ENCODE data around the gene RAB31. TPM values are rescaled to one million over a fixed set of nuclear protein-coding genes. Genes with fewer than 3 reads are reported as not detected.

The RAB31 gene
- total and polyA plus RNA-seq, 4 donors: 21.5 to 114 (median 49.5) TPM

DNA sequence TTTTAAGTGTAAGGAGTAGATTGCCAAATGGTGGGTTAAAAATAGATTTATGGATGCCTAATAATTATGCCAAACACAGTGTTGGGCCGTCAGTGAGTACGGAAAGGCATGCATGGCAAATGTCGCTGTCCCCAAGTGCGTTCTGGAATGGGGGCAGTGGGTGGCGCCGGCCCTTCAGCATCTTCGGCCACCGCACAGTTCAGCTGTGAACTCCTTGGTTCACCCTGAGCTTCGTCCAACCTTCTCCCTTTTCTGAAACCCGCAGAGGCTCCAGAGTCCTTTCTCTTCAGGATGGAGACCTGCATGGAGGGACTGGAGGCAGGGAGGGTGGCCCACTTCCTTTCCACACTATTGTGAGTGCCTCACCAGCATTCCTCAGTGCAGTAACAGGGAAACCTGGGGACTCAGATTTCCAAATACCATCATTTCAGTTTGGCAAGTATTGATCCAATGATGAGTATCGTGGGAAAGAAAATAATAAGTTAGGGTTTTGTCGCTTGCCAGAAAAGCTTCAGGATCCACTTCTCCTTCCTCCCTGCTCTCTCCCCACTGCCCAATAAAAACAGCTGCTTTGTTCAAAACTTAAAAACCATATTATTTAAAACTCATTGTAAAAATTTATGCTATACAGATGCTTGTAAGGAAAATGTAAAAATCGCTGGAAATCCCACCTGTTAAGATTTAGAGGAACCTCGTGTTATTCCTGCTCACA, 103.0 kb downstream of the RAB31 start:
- TF ChIP-seq, protein P1, sequence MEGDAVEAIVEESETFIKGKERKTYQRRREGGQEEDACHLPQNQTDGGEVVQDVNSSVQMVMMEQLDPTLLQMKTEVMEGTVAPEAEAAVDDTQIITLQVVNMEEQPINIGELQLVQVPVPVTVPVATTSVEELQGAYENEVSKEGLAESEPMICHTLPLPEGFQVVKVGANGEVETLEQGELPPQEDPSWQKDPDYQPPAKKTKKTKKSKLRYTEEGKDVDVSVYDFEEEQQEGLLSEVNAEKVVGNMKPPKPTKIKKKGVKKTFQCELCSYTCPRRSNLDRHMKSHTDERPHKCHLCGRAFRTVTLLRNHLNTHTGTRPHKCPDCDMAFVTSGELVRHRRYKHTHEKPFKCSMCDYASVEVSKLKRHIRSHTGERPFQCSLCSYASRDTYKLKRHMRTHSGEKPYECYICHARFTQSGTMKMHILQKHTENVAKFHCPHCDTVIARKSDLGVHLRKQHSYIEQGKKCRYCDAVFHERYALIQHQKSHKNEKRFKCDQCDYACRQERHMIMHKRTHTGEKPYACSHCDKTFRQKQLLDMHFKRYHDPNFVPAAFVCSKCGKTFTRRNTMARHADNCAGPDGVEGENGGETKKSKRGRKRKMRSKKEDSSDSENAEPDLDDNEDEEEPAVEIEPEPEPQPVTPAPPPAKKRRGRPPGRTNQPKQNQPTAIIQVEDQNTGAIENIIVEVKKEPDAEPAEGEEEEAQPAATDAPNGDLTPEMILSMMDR (IDR thresholded peaks at IDR 0.05; ENCODE audit: control extremely low read depth, extremely low read depth): no peak
- H3K9me3 ChIP-seq (ENCODE audit: control insufficient read depth in 4 of 4, insufficient read depth in 3 of 4, low read length in 3 of 4): no peaks in the 10 kb centered on the region
- ATAC-seq (ENCODE audit: insufficient read depth, low FRiP score) (no peak), DNase-seq (no peak)
- no peaks in the 10 kb centered on the region for H3K27me3 ChIP-seq (ENCODE audit: control insufficient read depth in 3 of 3, insufficient read depth in 3 of 3, low read length in 2 of 3)
- H3K4me3 ChIP-seq: no peak overlapping the region
- no peak overlapping the region for H3K27ac ChIP-seq (ENCODE audit: low read depth in 1 of 2, low read length in 1 of 2)
- WGBS, 2 donors: 92 to 95% methylated on average over 14 of the region's 14 CpGs
- H3K36me3 ChIP-seq (ENCODE audit: control insufficient read depth in 4 of 4, insufficient read depth in 4 of 4, low read length in 4 of 4): peaks cover 0 to 2% (median 0%) of the 10 kb centered on the region in 4 donors
- H3K4me1 ChIP-seq (ENCODE audit: control insufficient read depth in 5 of 5, insufficient read depth in 5 of 5, low read length in 5 of 5): peaks cover 6 to 15% (median 10%) of the 10 kb centered on the region in 5 donors
- H3K9ac ChIP-seq (ENCODE audit: insufficient read depth in 1 of 2, low read length in 2 of 2): no peak overlapping the region

DNA sequence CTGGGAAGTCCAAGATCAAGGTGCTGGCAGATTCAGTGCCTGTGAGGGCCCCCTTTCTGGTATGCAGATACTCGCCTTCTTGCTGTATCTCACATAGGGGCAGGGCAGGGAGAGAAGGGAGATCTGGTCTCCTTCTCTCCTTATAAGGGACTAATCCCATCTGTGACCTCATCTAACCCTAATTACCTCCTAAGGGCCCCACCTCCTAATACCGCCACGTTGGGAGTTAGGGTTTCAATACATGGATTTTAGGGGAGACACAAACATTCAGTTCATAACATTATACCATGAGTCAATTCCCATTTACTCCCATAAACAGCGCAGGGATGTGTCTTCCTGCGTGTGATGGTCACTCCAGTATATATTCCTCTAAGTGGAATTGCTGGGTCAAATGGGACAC, 103.9 kb downstream of the RAB31 start:
- no peak overlapping the region for H3K27ac ChIP-seq (ENCODE audit: low read depth in 1 of 2, low read length in 1 of 2)
- H3K4me1 ChIP-seq (ENCODE audit: control insufficient read depth in 5 of 5, insufficient read depth in 5 of 5, low read length in 5 of 5): peaks cover 6 to 15% (median 11%) of the 10 kb centered on the region in 5 donors
- ATAC-seq (ENCODE audit: insufficient read depth, low FRiP score) (no peak), DNase-seq (no peak)
- no peak overlapping the region for H3K4me3 ChIP-seq
- H3K27me3 ChIP-seq (ENCODE audit: control insufficient read depth in 3 of 3, insufficient read depth in 3 of 3, low read length in 2 of 3): no peaks in the 10 kb centered on the region
- no peak overlapping the region for H3K9ac ChIP-seq (ENCODE audit: insufficient read depth in 1 of 2, low read length in 2 of 2)
- 70 to 71% methylated on average over 5 of the region's 5 CpGs for WGBS, 2 donors
- H3K36me3 ChIP-seq (ENCODE audit: control insufficient read depth in 4 of 4, insufficient read depth in 4 of 4, low read length in 4 of 4): peaks cover 0 to 3% (median 0%) of the 10 kb centered on the region in 4 donors
- TF ChIP-seq, protein P1 (IDR thresholded peaks at IDR 0.05; ENCODE audit: control extremely low read depth, extremely low read depth): no peak
- H3K9me3 ChIP-seq (ENCODE audit: control insufficient read depth in 4 of 4, insufficient read depth in 3 of 4, low read length in 3 of 4): no peaks in the 10 kb centered on the region

DNA sequence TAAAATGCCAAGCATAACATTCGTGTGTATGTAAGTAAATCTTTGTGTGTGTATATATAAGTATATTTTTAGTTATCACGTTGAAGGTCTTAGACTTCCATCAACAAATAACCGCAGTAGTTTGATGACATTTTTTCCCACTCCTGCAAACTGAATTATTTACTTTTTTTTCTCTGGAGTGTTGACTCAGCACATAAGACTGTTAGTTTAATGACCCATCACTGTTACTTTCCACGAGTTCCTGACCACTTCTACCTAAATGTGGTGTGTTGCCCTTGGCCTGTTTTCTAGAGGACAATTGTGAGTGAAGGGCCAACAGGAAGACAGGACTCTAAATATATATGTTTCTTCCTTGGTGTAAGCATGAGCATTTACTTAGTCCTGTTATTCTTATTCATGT, 106.3 kb downstream of the RAB31 start:
- WGBS, 2 donors: 42 to 68% methylated on average over 4 of the region's 4 CpGs
- TF ChIP-seq, protein P1 (IDR thresholded peaks at IDR 0.05; ENCODE audit: control extremely low read depth, extremely low read depth): no peak
- H3K27ac ChIP-seq (ENCODE audit: low read depth in 1 of 2, low read length in 1 of 2): no peak overlapping the region

More for the DNA sequence above, 106.3 kb downstream of the RAB31 start:
- peak; percentile 69 for ATAC-seq (ENCODE audit: insufficient read depth, low FRiP score)
- Histone ChIP-seq H3K36me3 (ENCODE audit: control insufficient read depth in 4 of 4, insufficient read depth in 4 of 4, low read length in 4 of 4) (peaks cover 0 to 12% (median 1%) of the 10 kb centered on the region in 4 donors), H3K9me3 (ENCODE audit: control insufficient read depth in 4 of 4, insufficient read depth in 3 of 4, low read length in 3 of 4) (no peaks in the 10 kb centered on the region), H3K4me1 (ENCODE audit: control insufficient read depth in 5 of 5, insufficient read depth in 5 of 5, low read length in 5 of 5) (peaks cover 0 to 19% (median 2%) of the 10 kb centered on the region in 5 donors), H3K4me3 (no peak overlapping the region), H3K9ac (ENCODE audit: insufficient read depth in 1 of 2, low read length in 2 of 2) (no peak overlapping the region), H3K27me3 (ENCODE audit: control insufficient read depth in 3 of 3, insufficient read depth in 3 of 3, low read length in 2 of 3) (no peaks in the 10 kb centered on the region)
- no peak for DNase-seq
